Stimulated activated CD4-positive, alpha-beta T cell treated with anti-CD3 and anti-CD28 coated beads, Interleukin-12 subunit alpha, Interleukin-12 subunit beta, amount 100 ng/mL, for 24 hours (primary cell): ENCODE data around the gene OR10Z1.

Experiments used
- DNase-seq, 2 experiments: peaks; one replicate each; pipeline ENCODE4 v3.0.0-alpha.2; 2020; ENCODE audit warnings: low read depth in 2 of 2

OR10Z1 gene, protein sequence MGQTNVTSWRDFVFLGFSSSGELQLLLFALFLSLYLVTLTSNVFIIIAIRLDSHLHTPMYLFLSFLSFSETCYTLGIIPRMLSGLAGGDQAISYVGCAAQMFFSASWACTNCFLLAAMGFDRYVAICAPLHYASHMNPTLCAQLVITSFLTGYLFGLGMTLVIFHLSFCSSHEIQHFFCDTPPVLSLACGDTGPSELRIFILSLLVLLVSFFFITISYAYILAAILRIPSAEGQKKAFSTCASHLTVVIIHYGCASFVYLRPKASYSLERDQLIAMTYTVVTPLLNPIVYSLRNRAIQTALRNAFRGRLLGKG

DNA sequence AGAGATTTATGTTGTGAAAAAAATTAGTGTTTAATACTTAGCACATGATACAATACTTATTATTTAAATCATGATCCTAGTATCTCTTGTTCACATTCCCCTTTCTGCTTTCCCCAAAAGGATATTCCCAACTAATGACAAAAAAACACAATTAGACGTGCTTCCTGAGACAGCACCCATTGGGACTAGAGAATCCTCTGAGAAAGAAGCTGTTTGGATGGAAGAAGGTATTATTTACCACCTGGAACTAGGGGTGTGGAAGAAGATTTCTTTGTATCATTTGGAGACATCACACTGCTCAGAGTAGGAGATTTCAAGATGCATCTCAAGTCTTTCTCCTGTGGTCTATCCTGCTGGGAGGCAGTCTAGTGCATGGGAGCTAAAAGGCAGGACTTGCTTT, at the start of gene OR10Z1:
Gene OR10Z1 (plus strand): TSS at position 301 of the 400 bp plus-strand sequence. CDS start 1,171 bp downstream, outside the sequence.
- no peak for DNase-seq

DNA sequence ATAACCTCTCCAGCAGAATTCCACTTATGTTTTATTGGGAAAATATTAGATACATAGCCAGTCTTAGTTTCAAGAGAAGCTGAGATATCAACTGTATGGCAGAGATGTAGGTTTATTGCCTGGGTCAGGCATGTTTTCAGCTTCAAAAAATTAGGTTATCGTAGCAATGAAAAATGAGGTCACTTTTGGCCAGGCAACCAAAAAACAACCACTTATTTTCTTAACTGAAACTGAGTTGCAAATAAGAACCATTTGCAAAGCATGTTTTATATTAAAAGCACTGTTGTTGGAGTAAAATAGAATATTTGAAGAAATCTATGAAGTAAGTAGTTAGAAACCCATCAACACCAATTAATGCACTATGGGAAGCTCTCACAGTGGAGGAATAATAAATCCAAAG, 45.4 kb upstream of the OR10Z1 start:
- DNase-seq = no peak

DNA sequence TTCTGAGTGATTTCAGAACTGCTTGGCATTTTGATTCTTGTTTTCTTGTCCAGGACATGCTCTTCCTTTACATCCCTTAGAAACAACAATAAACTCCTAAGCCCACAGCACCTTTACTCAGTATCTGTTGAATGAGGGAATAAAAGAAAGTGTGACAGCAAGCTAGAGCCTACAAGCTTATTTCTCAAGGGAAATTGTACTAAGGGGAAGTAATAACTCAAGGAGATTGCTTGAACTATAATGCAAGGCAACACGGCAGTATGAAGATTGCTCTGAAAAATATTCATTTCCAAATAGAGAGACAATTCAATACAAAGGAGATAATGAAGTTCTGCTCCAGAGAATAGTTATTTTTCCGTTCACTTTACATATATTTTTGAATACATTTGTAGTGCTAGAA, 41.2 kb upstream of the OR10Z1 start:
- no peak for DNase-seq

DNA sequence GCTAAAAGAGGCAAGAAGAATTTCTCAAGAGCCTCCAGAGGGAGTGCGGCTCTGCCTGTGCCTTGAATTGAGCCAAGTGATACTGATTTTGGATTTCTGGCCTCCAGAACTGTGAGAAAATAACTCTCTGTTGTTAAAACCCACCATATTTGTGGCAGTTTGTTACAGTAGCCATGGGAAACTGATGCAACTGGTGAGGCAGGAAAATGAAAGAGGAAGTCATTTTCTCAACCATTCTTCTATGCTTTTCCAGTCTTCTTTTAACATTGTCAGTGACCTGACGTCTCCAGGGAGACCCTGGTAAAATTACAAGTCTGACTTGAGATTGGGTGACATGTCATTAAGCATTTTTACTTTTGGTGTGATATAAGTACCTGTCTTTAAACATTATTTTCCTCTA, 40.5 kb upstream of the OR10Z1 start:
- DNase-seq = no peak

DNA sequence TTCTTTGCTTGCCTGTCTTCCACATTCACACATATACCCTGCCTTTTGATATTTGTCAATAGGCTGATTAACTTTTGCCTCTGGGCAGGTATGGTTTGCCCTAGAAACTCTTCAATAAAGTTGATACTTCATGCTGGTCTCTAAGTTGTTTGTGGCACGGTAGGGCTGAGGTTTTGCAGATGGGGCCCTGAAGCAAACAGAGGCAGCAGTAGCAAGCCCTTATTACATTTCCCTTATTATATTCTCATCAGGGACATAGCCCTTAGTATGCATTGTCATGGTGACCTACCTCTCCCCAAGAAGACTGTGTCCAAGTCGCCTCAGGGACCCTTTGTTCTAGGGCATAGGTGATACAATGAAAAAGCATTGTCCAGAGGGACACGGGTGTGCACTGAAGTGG, 34.6 kb upstream of the OR10Z1 start, which contains the start of gene OR6P1:
Gene OR6P1 (minus strand): TSS at position 101 of the 400 bp plus-strand sequence. CDS start 6,976 bp downstream, outside the sequence.
- DNase-seq = no peak

DNA sequence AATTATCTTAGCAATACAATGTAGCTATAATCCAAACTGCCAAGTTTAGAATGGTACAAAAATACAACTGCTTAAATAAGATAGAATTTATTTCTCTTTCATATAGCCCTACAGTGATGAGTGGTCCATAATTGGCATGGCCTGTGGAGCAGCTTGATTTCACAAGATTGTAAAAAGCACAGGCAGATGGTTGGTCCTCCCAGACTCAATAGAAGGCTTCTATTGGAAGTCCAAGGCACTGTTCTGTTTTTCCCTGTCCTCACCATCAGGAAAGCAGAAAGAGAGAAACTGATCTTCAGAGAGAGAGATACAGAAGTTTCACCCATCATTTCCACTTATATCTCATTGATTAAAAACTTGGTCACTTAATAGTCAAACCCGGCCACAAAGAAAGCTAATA, 32.8 kb upstream of the OR10Z1 start:
- no peak for DNase-seq

DNA sequence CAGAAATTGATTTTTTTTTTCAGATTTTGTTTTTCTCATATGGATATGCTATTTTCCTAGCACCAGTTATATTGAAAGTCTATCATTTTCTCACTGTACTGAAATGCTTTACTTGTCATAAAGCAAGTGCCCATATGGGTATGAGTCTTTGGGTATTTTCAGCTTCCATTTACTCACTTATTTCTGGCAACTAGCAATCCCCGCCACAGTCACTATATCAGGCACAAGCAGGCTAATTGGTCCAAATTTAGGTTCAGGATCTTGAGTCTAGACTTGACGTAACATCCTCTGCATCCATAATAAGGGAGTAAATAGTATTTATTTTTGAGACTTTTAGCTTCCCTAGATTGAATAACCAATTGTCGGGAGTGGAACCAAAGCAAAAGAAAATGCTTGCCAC, 27.5 kb upstream of the OR10Z1 start:
- no peak for DNase-seq

DNA sequence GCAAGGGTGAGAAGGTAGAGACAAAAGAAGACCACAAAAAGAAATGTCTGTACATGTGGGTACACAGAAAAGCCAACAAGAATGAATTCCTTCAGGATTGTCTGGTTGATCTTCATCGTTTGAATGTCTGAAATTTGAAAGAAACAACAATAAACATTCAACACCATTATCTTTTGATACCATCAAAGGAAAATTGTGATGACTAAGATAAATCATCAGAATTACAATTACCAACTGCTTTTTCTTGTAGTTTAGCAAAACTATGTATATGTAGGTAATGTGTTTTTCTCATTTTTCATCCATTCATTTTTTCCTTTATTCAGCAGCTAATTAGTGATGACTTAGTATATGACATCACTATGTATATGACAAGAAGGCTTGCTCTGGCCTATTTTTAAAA, 25.3 kb upstream of the OR10Z1 start, which contains the start of gene OR10X1:
Gene OR10X1 (minus strand): TSS at position 167 of the 400 bp plus-strand sequence. CDS start 0 bp downstream, at position 167.
- DNase-seq = no peak

DNA sequence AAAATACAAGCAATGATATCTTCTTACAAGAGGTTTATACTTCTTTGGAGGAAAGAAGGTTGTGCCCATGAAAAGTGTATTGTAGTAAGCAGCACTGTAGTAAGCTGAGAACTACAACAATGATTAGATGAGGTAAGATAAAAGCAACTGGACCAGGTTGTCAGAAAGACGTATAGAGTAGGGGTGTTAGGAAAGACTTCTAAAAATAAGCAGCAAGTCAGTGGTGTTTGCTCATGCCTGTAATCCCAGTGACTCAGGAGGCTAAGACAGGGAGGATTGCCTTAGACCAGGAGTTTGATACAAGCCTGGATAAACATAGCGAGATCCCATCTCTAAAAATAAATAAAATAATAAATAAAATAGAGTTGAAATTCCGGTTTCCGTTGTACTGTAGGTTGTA, 21.1 kb upstream of the OR10Z1 start:
- DNase-seq = no peak

DNA sequence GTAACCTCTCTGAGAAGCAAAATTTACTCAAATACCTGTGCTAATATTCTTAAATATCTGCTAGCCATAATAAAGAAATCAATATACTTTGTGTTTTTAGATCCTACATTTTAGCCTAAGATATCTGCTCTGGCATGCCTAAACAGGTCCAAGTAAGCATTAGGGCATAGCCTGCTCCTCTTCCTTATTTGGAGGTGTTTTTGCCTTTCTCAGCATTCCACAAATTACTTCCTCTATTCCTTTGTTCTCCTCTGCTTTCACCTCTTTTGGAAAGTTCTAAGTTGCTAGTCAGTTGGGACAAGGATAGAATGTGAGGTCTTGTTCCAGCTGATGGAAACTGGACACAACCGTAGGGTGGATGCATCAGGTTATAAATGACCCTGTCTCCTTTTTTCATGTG, 18.1 kb upstream of the OR10Z1 start:
- no peak for DNase-seq

DNA sequence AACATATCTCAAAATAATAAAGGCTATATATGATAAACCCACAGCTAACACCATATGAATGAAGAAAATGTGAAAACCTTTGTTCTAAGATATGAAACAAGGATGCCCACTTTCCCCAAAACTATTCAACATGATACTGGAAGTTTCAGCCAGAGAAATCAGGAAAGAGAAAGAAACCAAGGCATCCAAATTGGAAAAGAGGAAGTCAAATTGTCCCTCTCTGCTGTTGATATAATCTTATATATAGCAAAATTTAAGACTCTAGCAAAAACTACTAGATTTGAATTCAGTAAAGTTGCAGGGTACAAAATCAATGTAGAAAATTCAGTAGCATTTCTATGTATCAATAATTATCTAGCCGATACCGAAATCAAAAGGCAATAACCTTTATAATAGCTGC, 4.3 kb upstream of the OR10Z1 start:
- DNase-seq = no peak

DNA sequence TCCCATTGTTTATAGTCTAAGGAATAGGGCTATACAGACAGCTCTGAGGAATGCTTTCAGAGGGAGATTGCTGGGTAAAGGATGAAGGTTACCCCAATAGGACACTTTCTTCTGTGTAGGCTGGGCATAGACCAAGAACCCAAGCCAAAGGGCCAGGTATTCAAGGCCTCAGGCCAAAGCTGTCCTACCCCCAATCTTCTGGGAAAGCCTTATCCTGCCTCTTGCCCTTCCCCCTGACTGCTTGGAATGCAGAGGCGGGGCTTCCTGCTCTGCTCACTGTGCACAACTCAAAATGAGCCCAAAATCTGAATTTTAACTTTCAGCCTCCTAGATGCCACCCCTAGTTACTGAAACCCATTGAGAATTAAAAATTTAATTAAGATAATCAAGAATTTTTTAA, 2.2 kb downstream of the OR10Z1 start:
- DNase-seq = no peak

DNA sequence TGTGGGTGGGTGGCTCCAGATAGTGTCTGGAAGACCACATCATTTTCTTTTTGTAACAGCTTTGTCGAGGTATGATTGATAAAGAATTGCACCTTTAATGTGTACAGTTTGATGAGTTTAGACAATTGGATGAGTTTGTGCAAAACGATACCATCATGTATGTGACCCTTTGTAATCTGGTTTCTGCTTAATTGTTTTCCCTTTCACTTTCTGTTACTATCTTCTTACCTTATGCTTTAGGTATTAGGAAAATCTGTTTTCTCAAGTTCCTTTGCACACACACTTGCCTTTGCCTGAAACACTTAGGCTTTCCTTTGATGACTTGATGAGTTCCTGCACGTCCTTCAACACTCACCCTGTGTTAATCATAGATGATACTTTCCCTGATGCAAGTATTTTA, 6.8 kb downstream of the OR10Z1 start:
- DNase-seq = no peak

DNA sequence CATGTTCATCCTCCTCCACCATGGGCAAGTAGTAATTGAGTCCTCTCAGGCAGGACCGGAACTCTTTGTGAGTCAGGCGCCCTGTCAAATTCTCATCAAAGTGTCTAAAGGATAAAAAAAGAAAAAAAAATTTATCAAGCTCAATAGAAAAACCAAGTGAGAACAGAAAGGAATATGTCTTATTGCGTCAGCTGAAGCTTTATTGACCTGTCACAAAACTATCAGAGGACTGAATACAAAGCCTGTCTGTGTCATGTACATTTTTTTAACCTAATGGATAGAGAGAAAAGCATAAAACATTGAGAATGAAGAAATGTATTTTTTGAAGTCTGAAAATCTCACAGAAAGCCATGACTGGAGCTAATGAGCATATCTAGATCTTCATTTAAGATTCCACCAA, 8.7 kb downstream of the OR10Z1 start:
- no peak for DNase-seq

DNA sequence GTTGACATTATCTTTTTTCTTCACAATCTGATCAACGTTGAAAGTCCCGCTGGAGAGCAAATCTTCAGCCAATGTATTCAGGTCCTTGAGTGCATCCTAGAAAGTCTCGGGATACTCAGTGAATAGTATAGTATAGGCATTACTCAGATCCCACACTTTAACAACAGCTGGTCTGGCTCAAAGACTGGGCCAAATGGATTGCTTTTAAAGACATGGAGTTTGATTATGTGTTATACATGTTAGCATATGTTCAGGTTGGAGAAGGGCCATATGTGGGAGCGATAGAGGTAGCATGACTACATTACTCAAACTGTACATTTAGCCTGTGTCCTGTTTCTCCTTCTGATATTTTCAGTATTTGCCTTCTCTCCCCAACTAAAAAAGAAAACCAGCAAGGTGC, 33.1 kb downstream of the OR10Z1 start:
- no peak for DNase-seq

DNA sequence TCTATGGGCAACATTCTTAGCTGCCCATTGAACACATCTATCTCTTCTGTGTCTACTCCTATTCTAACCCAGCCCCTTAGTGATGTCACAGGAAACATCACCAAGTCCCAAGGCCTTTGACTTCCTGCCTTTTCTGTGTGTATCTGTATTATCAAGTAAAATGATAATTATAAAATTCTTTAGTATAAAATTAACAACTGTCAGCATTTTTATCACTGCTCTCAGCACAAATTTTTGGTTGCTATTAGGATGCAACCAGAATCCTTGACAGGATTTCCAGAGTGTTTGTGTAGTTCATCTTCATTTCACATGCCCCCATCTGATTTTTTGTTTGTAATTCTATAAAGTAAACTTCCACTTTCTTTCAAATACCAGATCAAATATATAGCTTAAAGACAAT, 33.8 kb downstream of the OR10Z1 start:
- DNase-seq = no peak

DNA sequence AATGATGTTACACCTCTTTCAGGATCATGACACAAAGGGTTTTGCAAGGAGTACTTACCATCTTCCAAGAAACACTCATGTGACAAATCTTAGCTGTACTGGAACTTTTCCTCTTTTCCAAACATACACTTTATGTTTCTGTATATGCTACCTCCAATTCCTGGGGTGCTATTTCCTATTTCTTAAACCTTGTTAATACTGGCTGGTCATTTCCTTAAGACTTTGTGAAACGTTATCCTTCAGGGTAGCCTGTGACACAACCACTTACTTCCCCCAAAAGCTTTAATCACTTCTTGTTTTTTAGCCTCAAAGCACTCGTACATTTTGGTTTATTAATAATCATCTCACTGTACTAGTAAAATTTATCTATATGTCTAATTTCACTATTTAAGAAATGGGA, 39.4 kb downstream of the OR10Z1 start:
- DNase-seq = no peak

DNA sequence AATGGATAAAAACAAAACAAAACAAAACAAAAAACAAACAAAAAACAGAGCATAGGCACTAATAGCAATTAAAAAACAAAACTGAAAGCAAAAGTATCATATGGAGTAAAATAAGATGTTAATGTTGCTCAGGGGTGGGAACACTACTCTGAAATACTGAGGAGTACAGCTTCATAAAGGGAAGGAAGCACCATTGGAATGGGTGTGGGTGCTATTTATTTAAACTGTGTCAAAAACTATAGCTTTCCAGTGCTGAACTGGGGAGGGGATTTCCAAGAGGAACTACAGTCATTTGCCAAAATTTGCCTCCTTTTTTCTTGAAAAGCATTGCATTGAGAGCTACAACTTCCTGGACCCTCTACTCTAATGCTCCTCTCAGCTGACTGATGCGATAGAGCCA, 41.4 kb downstream of the OR10Z1 start:
- no peak for DNase-seq

DNA sequence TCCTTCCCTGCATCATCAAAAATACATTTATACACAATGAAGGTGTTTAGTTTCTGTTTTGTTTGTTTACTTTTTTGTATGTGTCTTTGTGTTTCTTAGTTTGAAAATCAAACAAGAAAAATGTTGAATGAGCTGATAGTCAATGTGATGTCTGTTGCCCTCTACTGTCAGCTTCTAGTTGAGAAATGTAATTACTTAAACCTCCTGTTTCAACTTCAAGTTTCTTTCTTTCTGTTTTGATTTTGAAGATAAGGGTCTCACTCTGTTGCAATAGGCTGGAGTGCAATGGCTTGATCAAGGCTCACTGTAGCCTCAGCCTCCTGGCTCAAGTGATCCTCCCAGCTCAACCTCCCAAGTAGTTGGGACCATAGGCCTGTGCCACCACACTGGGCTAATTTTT, 44.0 kb downstream of the OR10Z1 start:
- DNase-seq = no peak

DNA sequence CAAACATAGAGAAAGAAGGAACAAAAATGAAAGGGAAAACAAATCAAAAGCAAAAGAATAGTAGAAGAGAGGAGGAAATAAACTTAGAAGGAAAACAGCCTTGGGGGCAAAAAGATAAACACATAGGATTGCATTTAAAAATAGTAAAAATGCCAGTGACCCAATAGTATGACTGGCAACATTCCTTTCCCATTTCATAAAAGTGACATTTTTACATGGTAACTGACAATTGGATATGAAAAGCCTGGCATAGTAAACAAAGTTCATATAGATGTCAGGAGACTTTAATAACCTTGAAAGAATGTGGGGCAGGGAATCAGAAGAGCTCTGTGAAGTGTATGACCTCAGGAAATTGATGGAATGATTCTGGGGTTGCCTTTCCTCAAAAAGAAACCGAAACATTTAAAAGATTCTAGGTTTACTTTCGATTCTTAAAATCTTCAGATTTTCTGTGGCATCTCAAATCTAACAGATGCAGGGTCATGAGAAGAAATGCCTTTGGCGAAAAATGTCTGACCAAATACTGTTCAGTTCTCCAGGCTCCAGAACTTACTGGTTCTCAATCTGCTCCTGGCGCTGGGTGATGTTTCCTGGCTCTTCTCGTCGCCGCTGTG, 47.8 kb downstream of the OR10Z1 start:
- no peak for DNase-seq

DNA sequence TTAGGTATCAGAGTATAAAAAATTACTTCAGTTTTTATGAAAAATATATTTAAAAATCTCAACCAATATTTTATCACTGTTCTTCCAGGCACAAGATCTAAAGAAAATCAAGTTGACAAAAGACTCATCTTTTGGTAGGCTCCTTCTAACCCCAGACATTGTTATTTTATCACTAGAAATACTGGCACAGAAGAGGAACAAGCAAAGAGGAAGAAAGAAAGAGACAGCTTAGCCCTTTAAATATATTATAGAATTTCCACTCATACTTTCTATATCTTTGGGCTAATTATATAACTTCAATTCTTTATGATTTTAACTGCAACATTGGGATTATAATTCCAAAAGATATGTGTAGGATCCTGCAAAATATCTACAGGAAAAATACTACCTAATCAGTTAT, 49.0 kb downstream of the OR10Z1 start:
- no peak for DNase-seq

DNA sequence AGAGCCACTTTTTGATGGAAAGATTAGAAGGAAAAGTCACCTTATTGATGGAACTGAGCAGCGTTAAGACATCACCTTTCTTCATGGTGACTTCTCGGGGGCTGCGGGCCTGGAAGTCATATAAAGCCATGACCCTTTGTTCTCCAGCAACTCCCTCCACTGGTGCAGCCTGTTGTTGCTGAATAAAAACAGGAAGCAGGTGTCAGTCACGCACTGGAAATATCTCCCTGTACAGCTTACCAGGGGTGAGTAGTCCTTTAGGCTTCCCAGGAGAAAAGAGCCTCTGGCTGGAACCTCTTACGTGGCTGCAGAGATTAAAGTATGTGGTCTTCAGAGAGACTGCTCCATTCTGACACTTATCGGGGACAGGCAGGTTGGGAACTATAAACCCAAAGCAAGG, 49.5 kb downstream of the OR10Z1 start:
- DNase-seq = no peak
